ENCODE measurements around the gene FAM107A. TPM values are rescaled to one million over a fixed set of nuclear protein-coding genes. Genes with fewer than 3 reads are reported as not detected.

Gene FAM107A
- total and polyA plus RNA-seq, 8 donors, result 1.7 to 21.0 (median 6.9) TPM

DNA sequence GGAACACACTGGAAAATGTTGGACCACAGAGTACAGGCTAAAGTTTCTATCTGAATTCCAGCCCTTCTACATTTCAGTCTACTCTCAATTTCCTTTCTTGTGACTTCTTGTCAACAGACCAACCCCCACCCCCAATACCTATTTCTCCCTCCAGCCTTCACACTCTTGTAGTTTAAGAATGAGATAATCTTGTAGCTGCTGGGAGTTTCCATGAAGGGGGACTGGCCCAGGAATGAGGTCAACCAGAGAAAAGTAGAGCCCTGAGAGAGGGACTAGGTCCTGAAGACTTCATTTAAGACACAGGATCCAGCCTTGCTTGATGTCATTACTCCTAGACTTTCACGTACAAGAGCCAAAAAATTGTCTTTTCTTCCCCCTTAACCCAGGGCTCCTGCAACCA lies 29.5 kb upstream of the FAM107A start:
- Histone ChIP-seq H3K27ac (no peak overlapping the region), H3K36me3 (no peaks in the 10 kb centered on the region), H3K4me1 (no peaks in the 10 kb centered on the region), H3K4me3 (no peak overlapping the region), H3K27me3 (no peaks in the 10 kb centered on the region), H3K9me3 (no peaks in the 10 kb centered on the region)
- TF ChIP-seq, protein P1, sequence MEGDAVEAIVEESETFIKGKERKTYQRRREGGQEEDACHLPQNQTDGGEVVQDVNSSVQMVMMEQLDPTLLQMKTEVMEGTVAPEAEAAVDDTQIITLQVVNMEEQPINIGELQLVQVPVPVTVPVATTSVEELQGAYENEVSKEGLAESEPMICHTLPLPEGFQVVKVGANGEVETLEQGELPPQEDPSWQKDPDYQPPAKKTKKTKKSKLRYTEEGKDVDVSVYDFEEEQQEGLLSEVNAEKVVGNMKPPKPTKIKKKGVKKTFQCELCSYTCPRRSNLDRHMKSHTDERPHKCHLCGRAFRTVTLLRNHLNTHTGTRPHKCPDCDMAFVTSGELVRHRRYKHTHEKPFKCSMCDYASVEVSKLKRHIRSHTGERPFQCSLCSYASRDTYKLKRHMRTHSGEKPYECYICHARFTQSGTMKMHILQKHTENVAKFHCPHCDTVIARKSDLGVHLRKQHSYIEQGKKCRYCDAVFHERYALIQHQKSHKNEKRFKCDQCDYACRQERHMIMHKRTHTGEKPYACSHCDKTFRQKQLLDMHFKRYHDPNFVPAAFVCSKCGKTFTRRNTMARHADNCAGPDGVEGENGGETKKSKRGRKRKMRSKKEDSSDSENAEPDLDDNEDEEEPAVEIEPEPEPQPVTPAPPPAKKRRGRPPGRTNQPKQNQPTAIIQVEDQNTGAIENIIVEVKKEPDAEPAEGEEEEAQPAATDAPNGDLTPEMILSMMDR (IDR thresholded peaks at IDR 0.05), result no peak
- 91 to 100% methylated on average over 1 of the region's 1 CpG for WGBS, 2 donors
- DNase-seq (no peak), FAIRE-seq (no peak), ATAC-seq (no peak)
- intact Hi-C loops (cut with DNase I), result no loop called here

DNA sequence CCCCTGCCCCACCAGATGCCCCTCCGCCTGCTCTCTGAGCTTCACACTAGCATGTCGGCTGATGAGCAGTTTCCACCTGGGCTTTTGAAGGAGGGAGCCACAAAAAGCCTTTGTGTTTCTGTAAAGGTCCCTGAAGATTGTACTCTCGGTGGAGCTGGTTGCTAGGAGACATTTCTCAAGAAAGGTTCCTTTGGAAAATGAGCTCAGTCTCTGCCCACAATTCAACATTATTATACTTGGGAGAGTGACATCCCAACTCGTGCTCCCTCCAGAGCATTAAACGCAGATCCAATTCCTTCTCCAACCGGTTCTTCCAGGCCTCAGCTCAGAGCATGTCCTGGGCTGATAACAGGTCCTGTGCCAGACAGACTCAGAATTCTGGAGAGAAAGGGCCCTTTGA lies 26.8 kb upstream of the FAM107A start:
- FAIRE-seq (no peak), DNase-seq (no peak), ATAC-seq (no peak)
- intact Hi-C loops (cut with DNase I), result no loop called here
- Histone ChIP-seq H3K36me3 (no peaks in the 10 kb centered on the region), H3K9me3 (no peaks in the 10 kb centered on the region), H3K4me1 (no peaks in the 10 kb centered on the region), H3K4me3 (no peak overlapping the region), H3K27me3 (no peaks in the 10 kb centered on the region), H3K27ac (no peak overlapping the region)
- TF ChIP-seq, protein P1 (IDR thresholded peaks at IDR 0.05), result no peak
- 59% methylated on average over 6 of the region's 6 CpGs for WGBS, 2 donors

DNA sequence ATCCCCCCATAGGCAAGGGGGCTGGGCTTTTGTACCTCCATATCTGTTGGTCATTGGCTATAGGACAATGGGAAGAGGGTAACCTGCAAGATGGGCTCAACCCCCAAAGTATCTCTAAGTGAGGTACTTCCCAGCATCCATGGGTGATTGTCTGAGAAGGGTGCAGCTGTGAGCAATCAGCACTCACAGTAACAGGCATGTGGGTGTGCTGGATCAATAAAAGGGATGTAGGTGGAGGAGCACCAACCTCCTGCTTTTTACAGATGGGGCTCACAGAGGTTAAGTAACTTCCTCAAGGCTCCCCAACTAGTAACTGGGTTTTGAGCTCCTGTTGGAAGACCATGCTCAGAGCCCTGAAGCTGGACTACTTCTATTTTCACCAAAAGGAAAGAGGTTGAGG lies 26.4 kb upstream of the FAM107A start:
- H3K4me3 ChIP-seq, result no peak overlapping the region
- H3K4me1 ChIP-seq, result no peaks in the 10 kb centered on the region
- DNase-seq (no peak), ATAC-seq (no peak), FAIRE-seq (no peak)
- H3K27ac ChIP-seq, result no peak overlapping the region
- intact Hi-C loops (cut with DNase I), result no loop called here
- H3K27me3 ChIP-seq, result no peaks in the 10 kb centered on the region
- TF ChIP-seq, protein P1 (IDR thresholded peaks at IDR 0.05), result no peak
- H3K36me3 ChIP-seq, result no peaks in the 10 kb centered on the region
- H3K9me3 ChIP-seq, result no peaks in the 10 kb centered on the region

DNA sequence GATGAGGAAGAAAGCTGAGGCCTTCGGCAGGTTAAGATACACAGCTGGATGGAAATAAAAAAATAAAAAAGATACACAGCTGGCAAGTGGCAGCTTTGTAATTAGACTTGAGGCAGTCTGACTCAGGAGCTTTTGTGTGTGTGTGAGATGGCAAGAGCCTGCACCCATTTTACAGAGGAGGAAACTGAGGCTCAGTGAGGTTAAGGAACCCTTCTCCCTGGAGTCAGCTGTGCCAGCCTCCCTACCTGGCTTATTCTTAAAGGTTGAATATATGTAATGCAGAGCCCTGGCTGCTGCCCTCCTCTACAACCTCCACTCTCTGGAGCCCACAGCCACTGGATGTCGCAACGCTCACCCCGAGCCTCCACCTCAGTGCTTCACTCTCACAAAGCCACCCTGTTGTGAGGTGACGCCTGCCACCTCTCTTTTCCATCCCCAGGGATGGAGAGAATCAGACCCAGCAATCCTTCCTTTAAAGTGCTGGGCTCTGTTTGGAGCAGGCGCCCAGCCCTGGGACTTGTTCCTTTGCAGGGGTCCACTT lies 20.6 kb upstream of the FAM107A start:
- 78 to 87% methylated on average over 6 of the region's 6 CpGs for WGBS, 2 donors

DNA sequence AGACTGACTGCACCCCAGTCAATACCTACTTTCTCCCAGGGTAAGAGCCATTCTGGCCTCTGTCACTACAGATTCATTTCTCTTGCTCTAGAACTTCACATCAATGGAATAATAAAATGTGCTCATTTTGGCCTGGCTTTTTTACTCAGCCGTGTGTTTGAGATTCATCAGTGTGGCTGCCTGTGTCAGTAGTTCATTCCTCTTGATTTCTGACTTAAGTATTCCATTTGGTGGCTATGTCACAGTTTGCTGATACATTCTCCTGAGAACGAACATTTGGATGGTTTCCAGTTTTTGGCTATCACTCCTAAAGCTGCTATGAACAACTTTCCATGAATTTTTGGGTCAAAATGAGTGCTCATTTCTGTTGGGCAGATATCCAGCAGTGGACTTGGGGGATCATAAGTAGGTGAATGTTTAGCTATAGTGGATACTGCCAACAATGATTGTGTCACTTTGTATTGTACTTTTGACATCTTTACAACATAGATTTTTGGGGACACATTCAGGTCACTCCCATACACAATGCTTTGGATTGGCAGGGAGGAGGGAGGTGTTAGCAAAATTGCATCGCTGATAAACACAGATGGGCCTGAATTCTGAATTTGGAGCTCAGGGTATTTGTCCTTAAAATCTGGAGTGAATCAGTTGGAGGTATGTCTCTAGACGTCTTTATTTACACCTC lies 19.8 kb upstream of the FAM107A start:
- no peak for FAIRE-seq
- WGBS, 2 donors, result 28 to 37% methylated on average over 4 of the region's 4 CpGs

More for the DNA sequence above, 20.6 kb upstream of the FAM107A start:
- intact Hi-C loops (cut with DNase I), result no loop called here
- no peak for ATAC-seq
- Histone ChIP-seq H3K9me3 (no peaks in the 10 kb centered on the region), H3K4me3 (no peak overlapping the region), H3K36me3 (no peaks in the 10 kb centered on the region), H3K4me1 (no peaks in the 10 kb centered on the region), H3K27ac (no peak overlapping the region), H3K27me3 (no peaks in the 10 kb centered on the region)
- DNase-seq, result no peak
- TF ChIP-seq, protein P1 (IDR thresholded peaks at IDR 0.05), result no peak
- no peak for FAIRE-seq

More for the DNA sequence above, 19.8 kb upstream of the FAM107A start:
- Histone ChIP-seq H3K9me3 (no peaks in the 10 kb centered on the region), H3K27ac (no peak overlapping the region), H3K36me3 (no peaks in the 10 kb centered on the region), H3K27me3 (no peaks in the 10 kb centered on the region), H3K4me1 (no peaks in the 10 kb centered on the region), H3K4me3 (no peak overlapping the region)
- TF ChIP-seq, protein P1 (IDR thresholded peaks at IDR 0.05), result no peak
- ATAC-seq (peak in 1 of 4 donors; percentile 39), DNase-seq (no peak)
- intact Hi-C loops (cut with DNase I), result no loop called here
